ENCODE results near the gene UBE3B.

The UBE3B gene

GRCh38 chr12:109553483-109553882 is 76.0 kb downstream of the UBE3B start:
- Histone ChIP-seq H3K9me2 (replicated peaks; ENCODE audit: control insufficient read depth, low read length) (no peaks in the 10 kb centered on the region), H3K36me3 (ENCODE audit: control insufficient read depth, low read length) (0 out of 2 replicates have a peak, but pooled peaks cover 3% of the 10 kb centered on the region), H4K20me1 (ENCODE audit: control insufficient read depth, insufficient read depth, low read depth, low read length) (no peaks in the 10 kb centered on the region), H3F3A (ENCODE audit: control insufficient read depth, insufficient read depth) (no peaks in the 10 kb centered on the region), H3K27ac (ENCODE audit: low read depth, low read length) (no peak overlapping the region), H3K4me3 (ENCODE audit: low read length) (no peak overlapping the region), H3K27me3 (ENCODE audit: control insufficient read depth, low read length) (no peaks in the 10 kb centered on the region), H3K79me2 (ENCODE audit: control insufficient read depth, low read length) (no peaks in the 10 kb centered on the region), H3K4me2 (ENCODE audit: low read length) (no peak overlapping the region), H3K9me3 (ENCODE audit: control insufficient read depth, insufficient read depth, low read length) (no peaks in the 10 kb centered on the region), H3K4me1 (ENCODE audit: control insufficient read depth, low read length) (no peaks in the 10 kb centered on the region)
- TF ChIP-seq EZH2phosphoT487 (IDR thresholded peaks at IDR 0.05; ENCODE audit: borderline replicate concordance, low read length): no peak
- TF ChIP-seq, protein P1, sequence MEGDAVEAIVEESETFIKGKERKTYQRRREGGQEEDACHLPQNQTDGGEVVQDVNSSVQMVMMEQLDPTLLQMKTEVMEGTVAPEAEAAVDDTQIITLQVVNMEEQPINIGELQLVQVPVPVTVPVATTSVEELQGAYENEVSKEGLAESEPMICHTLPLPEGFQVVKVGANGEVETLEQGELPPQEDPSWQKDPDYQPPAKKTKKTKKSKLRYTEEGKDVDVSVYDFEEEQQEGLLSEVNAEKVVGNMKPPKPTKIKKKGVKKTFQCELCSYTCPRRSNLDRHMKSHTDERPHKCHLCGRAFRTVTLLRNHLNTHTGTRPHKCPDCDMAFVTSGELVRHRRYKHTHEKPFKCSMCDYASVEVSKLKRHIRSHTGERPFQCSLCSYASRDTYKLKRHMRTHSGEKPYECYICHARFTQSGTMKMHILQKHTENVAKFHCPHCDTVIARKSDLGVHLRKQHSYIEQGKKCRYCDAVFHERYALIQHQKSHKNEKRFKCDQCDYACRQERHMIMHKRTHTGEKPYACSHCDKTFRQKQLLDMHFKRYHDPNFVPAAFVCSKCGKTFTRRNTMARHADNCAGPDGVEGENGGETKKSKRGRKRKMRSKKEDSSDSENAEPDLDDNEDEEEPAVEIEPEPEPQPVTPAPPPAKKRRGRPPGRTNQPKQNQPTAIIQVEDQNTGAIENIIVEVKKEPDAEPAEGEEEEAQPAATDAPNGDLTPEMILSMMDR (IDR thresholded peaks at IDR 0.05; ENCODE audit: low read depth, low read length, poor library complexity, severe bottlenecking): no peak

- no peaks in the 10 kb centered on the region for H3K9me3 ChIP-seq (ENCODE audit: control insufficient read depth, insufficient read depth, low read length)
- no peaks in the 10 kb centered on the region for H4K20me1 ChIP-seq (ENCODE audit: control insufficient read depth, insufficient read depth, low read depth, low read length)
- no peaks in the 10 kb centered on the region for H3K4me1 ChIP-seq (ENCODE audit: control insufficient read depth, low read length)
- 0 out of 2 replicates have a peak, but pooled peaks cover 3% of the 10 kb centered on the region for H3K36me3 ChIP-seq (ENCODE audit: control insufficient read depth, low read length)
- H3K4me3 ChIP-seq (ENCODE audit: low read length): no peak overlapping the region
- no peaks in the 10 kb centered on the region for H3K27me3 ChIP-seq (ENCODE audit: control insufficient read depth, low read length)
- no peaks in the 10 kb centered on the region for H3F3A ChIP-seq (ENCODE audit: control insufficient read depth, insufficient read depth)
- H3K9me2 ChIP-seq (replicated peaks; ENCODE audit: control insufficient read depth, low read length): no peaks in the 10 kb centered on the region
- TF ChIP-seq, protein P1 (IDR thresholded peaks at IDR 0.05; ENCODE audit: low read depth, low read length, poor library complexity, severe bottlenecking): no peak
- TF ChIP-seq EZH2phosphoT487 (IDR thresholded peaks at IDR 0.05; ENCODE audit: borderline replicate concordance, low read length): no peak
- H3K27ac ChIP-seq (ENCODE audit: low read depth, low read length): no peak overlapping the region
- H3K4me2 ChIP-seq (ENCODE audit: low read length): no peak overlapping the region
- H3K79me2 ChIP-seq (ENCODE audit: control insufficient read depth, low read length): no peaks in the 10 kb centered on the region
Measured at GRCh38 chr12:109553906-109554500, 76.6 kb downstream of the UBE3B start.

- Histone ChIP-seq H3K9me2 (replicated peaks; ENCODE audit: control insufficient read depth, low read length) (no peaks in the 10 kb centered on the region), H3K27me3 (ENCODE audit: control insufficient read depth, low read length) (no peaks in the 10 kb centered on the region), H3K36me3 (ENCODE audit: control insufficient read depth, low read length) (0 out of 2 replicates have a peak, but pooled peaks cover 3% of the 10 kb centered on the region), H3K4me2 (ENCODE audit: low read length) (no peak overlapping the region), H3K4me3 (ENCODE audit: low read length) (no peak overlapping the region), H3K27ac (ENCODE audit: low read depth, low read length) (no peak overlapping the region), H3K4me1 (ENCODE audit: control insufficient read depth, low read length) (no peaks in the 10 kb centered on the region), H3K9me3 (ENCODE audit: control insufficient read depth, insufficient read depth, low read length) (no peaks in the 10 kb centered on the region), H3K79me2 (ENCODE audit: control insufficient read depth, low read length) (no peaks in the 10 kb centered on the region), H4K20me1 (ENCODE audit: control insufficient read depth, insufficient read depth, low read depth, low read length) (no peaks in the 10 kb centered on the region), H3F3A (ENCODE audit: control insufficient read depth, insufficient read depth) (no peaks in the 10 kb centered on the region)
- TF ChIP-seq EZH2phosphoT487 (IDR thresholded peaks at IDR 0.05; ENCODE audit: borderline replicate concordance, low read length): no peak
- TF ChIP-seq, protein P1 (IDR thresholded peaks at IDR 0.05; ENCODE audit: low read depth, low read length, poor library complexity, severe bottlenecking): no peak
Measured at GRCh38 chr12:109554761-109555160, 77.3 kb downstream of the UBE3B start.

Measured in DOHH2 (cell line).